ENCODE data around the gene PRRT3. TPM values are rescaled to one million over a fixed set of nuclear protein-coding genes. Genes with fewer than 3 reads are reported as not detected.
"Not testable (repeated sequence)": the region's sequence is repeated elsewhere in the genome, so short reads cannot be mapped to it uniquely, and the experiment has no call there.

Gene PRRT3
- total RNA-seq, 2 experiments from 2014 or later: 4.8 to 5.5 TPM

GRCh38 chr3:9914011-9914410, 38.2 kb downstream of the PRRT3 start:
- H3K36me3 Mint-ChIP-seq (ENCODE audit: low read depth): no peaks in the 10 kb centered on the region
- H3K4me1 Mint-ChIP-seq: peaks cover 19% of the 10 kb centered on the region
- peaks cover 6% of the 10 kb centered on the region for H3K27me3 Mint-ChIP-seq
- no peak for DNase-seq
- no peaks in the 10 kb centered on the region for H3K9me3 Mint-ChIP-seq
- H3K27ac Mint-ChIP-seq: no peak overlapping the region
- no peak overlapping the region for H3K4me3 Mint-ChIP-seq
- ChIA-PET POLR2A (no interaction called here), CTCF (interaction anchor here (1.3 to 3.7 kb wide), 3 partner anchors 12 to 33 kb away, joined by 3 to 21 read pairs (median 20); no protein-coding TSS in a partner anchor)

- no peak for DNase-seq
- no peak overlapping the region for H3K27ac Mint-ChIP-seq
- POLR2A ChIA-PET: no interaction called here
- no peaks in the 10 kb centered on the region for H3K36me3 Mint-ChIP-seq (ENCODE audit: low read depth)
- peaks cover 19% of the 10 kb centered on the region for H3K4me1 Mint-ChIP-seq
- H3K4me3 Mint-ChIP-seq: no peak overlapping the region
- H3K9me3 Mint-ChIP-seq: no peaks in the 10 kb centered on the region
- peaks cover 6% of the 10 kb centered on the region for H3K27me3 Mint-ChIP-seq
- CTCF ChIA-PET: interaction anchor here (1.3 to 3.7 kb wide), 3 partner anchors 12 to 33 kb away, joined by 3 to 21 read pairs (median 20); no protein-coding TSS in a partner anchor
Measured at GRCh38 chr3:9913601-9914000, 38.6 kb downstream of the PRRT3 start.

GRCh38 chr3:9912294-9912935, 39.8 kb downstream of the PRRT3 start:
- Mint-ChIP-seq H3K36me3 (ENCODE audit: low read depth) (no peaks in the 10 kb centered on the region), H3K4me1 (peaks cover 19% of the 10 kb centered on the region), H3K27ac (no peak overlapping the region), H3K27me3 (peaks cover 6% of the 10 kb centered on the region), H3K4me3 (no peak overlapping the region), H3K9me3 (no peaks in the 10 kb centered on the region)
- no peak for DNase-seq
- ChIA-PET POLR2A (no interaction called here), CTCF (interaction anchor here (0.6 to 3.5 kb wide), 7 partner anchors 10 to 110 kb away, joined by 3 to 21 read pairs (median 3); partner anchors contain the start of gene IL17RE)

GRCh38 chr3:9911863-9912262, 40.3 kb downstream of the PRRT3 start:
- Mint-ChIP-seq H3K4me1 (peaks cover 19% of the 10 kb centered on the region), H3K4me3 (no peak overlapping the region), H3K9me3 (no peaks in the 10 kb centered on the region), H3K36me3 (ENCODE audit: low read depth) (no peaks in the 10 kb centered on the region), H3K27ac (no peak overlapping the region), H3K27me3 (peaks cover 6% of the 10 kb centered on the region)
- POLR2A ChIA-PET: no interaction called here
- DNase-seq: no peak
- CTCF ChIA-PET: interaction anchor here (0.6 to 3.5 kb wide), 5 partner anchors 9 to 23 kb away, joined by 3 to 13 read pairs (median 3); partner anchors contain the start of gene IL17RE

GRCh38 chr3:9909221-9910013, 42.8 kb downstream of the PRRT3 start:
- Mint-ChIP-seq H3K4me3 (no peak overlapping the region), H3K27ac (no peak overlapping the region), H3K27me3 (peaks cover 3% of the 10 kb centered on the region), H3K9me3 (no peaks in the 10 kb centered on the region), H3K36me3 (ENCODE audit: low read depth) (no peaks in the 10 kb centered on the region), H3K4me1 (peaks cover 9% of the 10 kb centered on the region)
- ChIA-PET CTCF (interaction anchor here (1.4 to 3.5 kb wide), 2 partner anchors 7 to 117 kb away, joined by 3 to 13 read pairs; partner anchors contain the start of genes ARPC4 and IL17RE), POLR2A (interaction anchor here (0.5 kb wide), 1 partner anchor 18 kb away, joined by 13 read pairs; no protein-coding TSS in a partner anchor)
- DNase-seq: no peak

GRCh38 chr3:9908286-9908685, 43.9 kb downstream of the PRRT3 start:
- Mint-ChIP-seq H3K9me3 (no peaks in the 10 kb centered on the region), H3K27ac (no peak overlapping the region), H3K4me3 (no peak overlapping the region), H3K4me1 (peaks cover 15% of the 10 kb centered on the region), H3K36me3 (ENCODE audit: low read depth) (no peaks in the 10 kb centered on the region), H3K27me3 (peaks cover 3% of the 10 kb centered on the region)
- CTCF ChIA-PET: interaction anchor here (1.4 kb wide), 2 partner anchors 24 to 115 kb away, joined by 3 read pairs; partner anchors contain the start of gene ARPC4
- DNase-seq: no peak
- POLR2A ChIA-PET: no interaction called here

- Mint-ChIP-seq H3K27me3 (no peaks in the 10 kb centered on the region), H3K4me1 (peaks cover 27% of the 10 kb centered on the region), H3K36me3 (ENCODE audit: low read depth) (no peaks in the 10 kb centered on the region), H3K27ac (no peak overlapping the region), H3K9me3 (no peaks in the 10 kb centered on the region), H3K4me3 (no peak overlapping the region)
- DNase-seq: no peak
- POLR2A ChIA-PET: no interaction called here
- CTCF ChIA-PET: interaction anchor here (1.2 to 1.4 kb wide), 2 partner anchors 22 to 298 kb away, joined by 3 read pairs; no protein-coding TSS in a partner anchor
Measured at GRCh38 chr3:9906480-9906879, 45.7 kb downstream of the PRRT3 start.

- POLR2A ChIA-PET: no interaction called here
- CTCF ChIA-PET: interaction anchor here (1.3 to 2.7 kb wide), 2 partner anchors 7 to 29 kb away, joined by 5 to 13 read pairs; no protein-coding TSS in a partner anchor
- Mint-ChIP-seq H3K27me3 (no peaks in the 10 kb centered on the region), H3K27ac (no peak overlapping the region), H3K9me3 (no peaks in the 10 kb centered on the region), H3K36me3 (ENCODE audit: low read depth) (no peaks in the 10 kb centered on the region), H3K4me3 (no peak overlapping the region), H3K4me1 (peaks cover 31% of the 10 kb centered on the region)
- DNase-seq: no peak
Measured at GRCh38 chr3:9903904-9904303, 48.3 kb downstream of the PRRT3 start.

- no peaks in the 10 kb centered on the region for H3K9me3 Mint-ChIP-seq
- H3K4me3 Mint-ChIP-seq: no peak overlapping the region
- POLR2A ChIA-PET: no interaction called here
- no peaks in the 10 kb centered on the region for H3K27me3 Mint-ChIP-seq
- H3K36me3 Mint-ChIP-seq (ENCODE audit: low read depth): no peaks in the 10 kb centered on the region
- peaks cover 31% of the 10 kb centered on the region for H3K4me1 Mint-ChIP-seq
- H3K27ac Mint-ChIP-seq: no peak overlapping the region
- CTCF ChIA-PET: interaction anchor here (0.8 to 2.9 kb wide), 5 partner anchors 8 to 111 kb away, joined by 3 to 13 read pairs (median 5); partner anchors contain the start of gene IL17RC
- DNase-seq: no peak
Measured at GRCh38 chr3:9903238-9903624, 49.0 kb downstream of the PRRT3 start.

- POLR2A ChIA-PET: interaction anchor here (0.8 kb wide), 1 partner anchor 22 kb away, joined by 3 read pairs; no protein-coding TSS in a partner anchor
- H3K9me3 Mint-ChIP-seq: no peaks in the 10 kb centered on the region
- CTCF ChIA-PET: interaction anchor here (0.5 to 2.9 kb wide), 8 partner anchors 9 to 411 kb away, joined by 3 to 13 read pairs (median 3); partner anchors contain the start of gene IL17RC
- H3K4me3 Mint-ChIP-seq: peak within 1 kb of the TSS; percentile 22
- H3K36me3 Mint-ChIP-seq (ENCODE audit: low read depth): no peaks in the 10 kb centered on the region
- peak within 1 kb of the TSS; percentile 66 for H3K27ac Mint-ChIP-seq
- H3K4me1 Mint-ChIP-seq: peaks cover 31% of the 10 kb centered on the region
- H3K27me3 Mint-ChIP-seq: no peaks in the 10 kb centered on the region
- no peak for DNase-seq
Measured at GRCh38 chr3:9902372-9903237, 49.6 kb downstream of the PRRT3 start, which contains the start of gene IL17RE. IL17RE (plus strand) TSS chr3:9902848; CDS start chr3:9902933, 85 bp downstream.

GRCh38 chr3:9901967-9902366, 50.2 kb downstream of the PRRT3 start:
- peak overlapping the region; percentile 22 for H3K4me3 Mint-ChIP-seq
- H3K36me3 Mint-ChIP-seq (ENCODE audit: low read depth): no peaks in the 10 kb centered on the region
- ChIA-PET CTCF (interaction anchor here (0.6 to 2.9 kb wide), 7 partner anchors 9 to 113 kb away, joined by 3 to 13 read pairs (median 3); no protein-coding TSS in a partner anchor), POLR2A (interaction anchor here (0.8 kb wide), 1 partner anchor 22 kb away, joined by 3 read pairs; no protein-coding TSS in a partner anchor)
- peak overlapping the region; percentile 66 for H3K27ac Mint-ChIP-seq
- no peaks in the 10 kb centered on the region for H3K9me3 Mint-ChIP-seq
- peaks cover 31% of the 10 kb centered on the region for H3K4me1 Mint-ChIP-seq
- DNase-seq: peak; percentile 46
- no peaks in the 10 kb centered on the region for H3K27me3 Mint-ChIP-seq

- H3K36me3 Mint-ChIP-seq (ENCODE audit: low read depth); POLR2A ChIA-PET; H3K4me3 Mint-ChIP-seq; DNase-seq; H3K27me3 Mint-ChIP-seq; H3K9me3 Mint-ChIP-seq: not testable (repeated sequence)
- Mint-ChIP-seq H3K4me1 (peaks cover 32% of the 10 kb centered on the region), H3K27ac (peak overlapping the region; percentile 11)
- CTCF ChIA-PET: interaction anchor here (0.6 to 2.9 kb wide), 2 partner anchors 31 to 76 kb away, joined by 4 to 10 read pairs; no protein-coding TSS in a partner anchor
Measured at GRCh38 chr3:9900965-9901415, 51.2 kb downstream of the PRRT3 start.

Data from activated CD4-positive, alpha-beta T cell treated with anti-CD3 and anti-CD28 coated beads, Interleukin-2, amount 10 ng/mL, durations not matched to agents 7 days and 5 days (primary cell).